Activated CD4-positive, CD25-positive, alpha-beta regulatory T cell (primary cell): ENCODE measurements around the gene SEPHS2.
"Not testable (repeated sequence)": the region's sequence is repeated elsewhere in the genome, so short reads cannot be mapped to it uniquely, and the experiment has no call there.

ENCODE experiments used
- DNase-seq, 4 experiments: peaks; one replicate each; lab custom pipeline; 2025; lab: John Stamatoyannopoulos, UW

Gene SEPHS2, protein sequence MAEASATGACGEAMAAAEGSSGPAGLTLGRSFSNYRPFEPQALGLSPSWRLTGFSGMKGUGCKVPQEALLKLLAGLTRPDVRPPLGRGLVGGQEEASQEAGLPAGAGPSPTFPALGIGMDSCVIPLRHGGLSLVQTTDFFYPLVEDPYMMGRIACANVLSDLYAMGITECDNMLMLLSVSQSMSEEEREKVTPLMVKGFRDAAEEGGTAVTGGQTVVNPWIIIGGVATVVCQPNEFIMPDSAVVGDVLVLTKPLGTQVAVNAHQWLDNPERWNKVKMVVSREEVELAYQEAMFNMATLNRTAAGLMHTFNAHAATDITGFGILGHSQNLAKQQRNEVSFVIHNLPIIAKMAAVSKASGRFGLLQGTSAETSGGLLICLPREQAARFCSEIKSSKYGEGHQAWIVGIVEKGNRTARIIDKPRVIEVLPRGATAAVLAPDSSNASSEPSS

DNA sequence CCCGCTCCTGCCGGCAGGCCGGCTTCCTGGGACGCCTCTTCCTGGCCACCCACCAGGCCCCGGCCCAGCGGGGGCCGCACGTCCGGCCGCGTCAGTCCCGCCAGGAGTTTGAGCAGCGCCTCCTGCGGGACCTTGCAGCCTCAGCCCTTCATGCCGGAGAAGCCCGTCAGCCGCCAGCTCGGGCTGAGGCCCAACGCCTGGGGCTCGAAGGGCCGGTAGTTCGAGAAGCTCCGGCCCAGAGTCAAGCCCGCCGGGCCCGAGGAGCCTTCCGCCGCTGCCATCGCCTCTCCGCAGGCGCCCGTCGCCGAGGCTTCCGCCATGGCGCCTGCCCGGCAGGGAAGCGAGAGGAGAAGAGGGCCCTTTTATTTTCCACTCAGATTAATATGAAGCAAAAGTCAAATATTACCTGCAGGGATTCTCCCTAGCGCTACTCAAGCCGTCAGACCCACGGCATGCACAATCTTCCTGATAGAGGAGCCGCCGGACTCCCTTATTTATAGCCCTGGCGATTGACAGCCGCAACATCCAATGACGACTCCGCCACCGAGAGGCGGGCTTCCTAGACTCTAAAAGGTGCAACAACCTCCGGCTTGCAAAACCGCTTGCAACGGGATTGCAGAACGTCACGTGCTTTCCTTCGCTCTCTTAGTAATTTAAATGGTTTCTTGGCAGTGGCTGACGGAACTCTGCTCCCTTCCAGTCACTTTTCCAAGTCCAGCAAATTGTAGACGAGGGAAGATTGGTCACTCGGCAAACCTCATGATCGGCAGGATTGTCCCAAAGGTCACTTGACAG lies at the start of gene SEPHS2:
Gene SEPHS2 (minus strand): TSS at position 467 of the 795 bp plus-strand sequence. CDS start 147 bp downstream, at position 320.
- DNase-seq, result peak; percentile 81 to 96 (median 84)

DNA sequence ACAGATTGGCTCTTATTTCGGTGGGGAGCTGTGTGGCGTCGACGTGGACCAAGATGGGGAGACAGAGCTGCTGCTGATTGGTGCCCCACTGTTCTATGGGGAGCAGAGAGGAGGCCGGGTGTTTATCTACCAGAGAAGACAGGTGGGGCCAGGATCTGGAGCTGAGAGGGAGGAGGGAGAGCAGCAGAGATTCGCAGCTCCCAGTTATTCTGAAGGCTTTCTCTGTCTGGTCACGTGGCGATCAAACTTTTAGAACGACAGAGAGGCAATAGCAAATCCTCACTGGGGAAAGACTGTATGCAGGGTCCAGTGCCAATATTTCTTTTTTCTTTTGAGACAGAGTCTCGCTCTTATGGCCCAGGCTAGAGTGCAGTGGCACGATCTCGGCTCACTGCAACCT lies 49.0 kb upstream of the SEPHS2 start:
- DNase-seq, result no peak

DNA sequence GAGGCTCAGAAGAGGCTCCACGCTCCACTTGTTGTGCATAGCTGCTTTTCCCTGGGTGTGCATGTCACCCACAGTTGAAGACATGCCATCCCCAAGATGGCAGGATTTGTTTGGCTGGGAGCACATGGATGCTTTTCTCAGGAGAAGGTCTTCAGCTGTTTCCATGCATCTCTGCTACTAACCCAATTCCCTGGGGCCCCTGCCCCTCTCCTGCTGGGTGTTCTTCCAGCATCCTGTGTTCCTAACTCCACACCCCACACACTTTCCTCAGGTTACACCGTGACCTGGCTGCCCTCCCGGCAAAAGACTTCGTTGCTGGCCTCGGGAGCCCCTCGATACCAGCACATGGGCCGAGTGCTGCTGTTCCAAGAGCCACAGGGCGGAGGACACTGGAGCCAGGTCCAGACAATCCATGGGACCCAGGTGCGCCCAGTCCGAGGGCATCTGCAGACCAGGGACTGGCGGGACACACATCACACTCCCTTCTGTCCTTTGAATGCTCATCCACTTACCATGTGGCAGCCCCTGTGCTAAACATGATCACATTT lies 48.3 kb upstream of the SEPHS2 start:
- no peak for DNase-seq

DNA sequence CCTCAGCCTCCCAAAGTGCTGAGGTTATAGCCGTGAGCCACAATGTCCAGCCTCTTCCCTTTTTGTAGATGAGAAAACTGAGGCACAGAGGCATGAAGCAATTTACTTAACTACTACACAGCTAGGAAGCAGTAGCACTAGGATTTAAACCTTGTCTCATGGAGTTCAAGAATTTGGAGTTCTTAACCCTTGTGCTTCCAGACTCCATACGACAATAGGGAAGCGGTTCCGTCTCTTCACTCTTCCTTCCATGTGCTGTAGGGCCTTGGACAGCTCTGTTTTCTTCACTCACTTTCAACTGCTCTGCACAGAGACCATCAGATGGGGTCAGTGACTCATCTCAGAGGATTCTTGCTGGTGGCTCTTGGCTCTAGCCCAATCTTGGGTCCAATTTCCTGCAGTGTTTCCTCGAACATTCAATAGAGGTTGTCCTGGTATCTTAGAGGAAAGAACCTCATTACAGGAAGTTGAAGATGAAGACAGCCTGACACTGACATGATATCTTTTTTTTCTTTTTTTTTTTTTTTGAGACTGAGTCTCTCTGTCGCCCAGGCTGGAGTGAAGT lies 46.2 kb upstream of the SEPHS2 start:
- no peak for DNase-seq

DNA sequence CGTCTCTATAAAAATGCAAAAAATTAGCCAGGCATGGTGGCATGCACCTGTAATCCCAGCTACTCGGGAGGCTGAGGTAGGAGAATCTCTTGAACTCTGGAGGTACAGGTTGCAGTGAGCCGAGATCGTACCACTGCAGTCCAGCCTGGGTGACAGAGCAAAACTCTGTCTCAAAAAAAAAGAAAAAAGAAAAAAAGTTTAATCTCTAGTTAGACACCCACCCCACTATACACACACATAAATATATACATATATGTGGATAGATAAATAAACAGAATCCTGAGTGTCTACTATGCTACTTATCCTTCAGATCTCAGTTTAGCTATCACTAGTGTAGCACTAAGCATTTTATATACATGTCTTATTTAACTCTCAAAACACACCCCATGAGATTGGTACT lies 45.6 kb upstream of the SEPHS2 start:
- no peak for DNase-seq

DNA sequence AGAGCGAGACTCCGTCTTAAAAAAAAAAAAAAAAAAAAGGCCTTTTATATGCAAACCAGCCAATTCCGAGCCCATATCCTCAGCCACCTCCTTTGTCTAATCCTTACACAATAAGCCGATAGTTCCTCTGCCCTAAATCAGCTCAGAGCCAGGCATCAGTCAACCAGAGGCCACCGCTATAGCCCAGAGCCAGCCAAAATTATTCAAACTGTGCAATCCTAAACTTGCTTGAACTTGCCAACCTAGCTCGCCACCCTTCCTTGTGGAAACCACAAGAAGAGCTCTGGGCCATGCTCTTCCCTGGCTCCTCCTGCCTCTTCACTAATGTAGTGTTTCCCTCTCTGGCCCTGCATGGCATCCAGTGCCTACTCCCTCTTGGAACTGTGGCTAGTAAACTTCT lies 44.5 kb upstream of the SEPHS2 start:
- no peak for DNase-seq

DNA sequence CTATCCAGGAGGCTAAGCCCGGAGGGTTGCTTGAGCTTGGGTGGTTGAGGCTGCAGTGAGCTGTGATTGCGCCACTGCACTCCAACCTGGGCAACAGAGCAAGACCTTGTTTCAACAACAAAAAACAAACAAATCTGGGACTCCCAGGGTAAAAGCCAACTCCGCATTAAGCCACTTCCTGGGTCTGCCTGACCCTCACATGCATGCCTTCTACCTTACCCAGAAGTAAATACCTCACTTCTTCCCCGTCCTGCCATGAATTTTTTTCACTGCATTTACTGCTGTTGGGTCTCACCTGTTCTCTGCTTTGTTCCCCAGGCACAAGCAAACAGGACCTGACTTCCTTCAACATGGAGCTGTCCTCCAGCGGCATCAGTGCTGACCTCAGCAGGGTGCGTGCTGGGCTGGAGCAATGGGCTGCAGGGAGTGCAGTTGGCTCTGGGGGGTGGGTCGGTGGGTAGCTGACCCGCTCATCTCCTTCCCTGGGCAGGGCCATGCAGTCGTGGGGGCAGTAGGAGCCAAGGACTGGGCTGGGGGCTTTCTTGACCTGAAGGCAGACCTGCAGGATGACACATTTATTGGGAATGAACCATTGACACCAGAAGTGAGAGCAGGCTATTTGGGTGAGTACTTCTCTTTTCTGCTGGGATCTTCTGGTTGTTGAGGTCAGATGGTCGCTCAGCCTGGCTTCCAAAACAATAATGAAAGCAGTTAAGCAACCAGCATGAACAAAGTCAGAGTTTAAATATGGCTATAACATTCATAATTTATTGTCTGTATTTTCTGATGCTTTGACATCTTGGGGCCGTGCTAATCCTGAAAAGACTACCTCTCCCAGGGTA lies 43.3 kb upstream of the SEPHS2 start:
- no peak for DNase-seq

DNA sequence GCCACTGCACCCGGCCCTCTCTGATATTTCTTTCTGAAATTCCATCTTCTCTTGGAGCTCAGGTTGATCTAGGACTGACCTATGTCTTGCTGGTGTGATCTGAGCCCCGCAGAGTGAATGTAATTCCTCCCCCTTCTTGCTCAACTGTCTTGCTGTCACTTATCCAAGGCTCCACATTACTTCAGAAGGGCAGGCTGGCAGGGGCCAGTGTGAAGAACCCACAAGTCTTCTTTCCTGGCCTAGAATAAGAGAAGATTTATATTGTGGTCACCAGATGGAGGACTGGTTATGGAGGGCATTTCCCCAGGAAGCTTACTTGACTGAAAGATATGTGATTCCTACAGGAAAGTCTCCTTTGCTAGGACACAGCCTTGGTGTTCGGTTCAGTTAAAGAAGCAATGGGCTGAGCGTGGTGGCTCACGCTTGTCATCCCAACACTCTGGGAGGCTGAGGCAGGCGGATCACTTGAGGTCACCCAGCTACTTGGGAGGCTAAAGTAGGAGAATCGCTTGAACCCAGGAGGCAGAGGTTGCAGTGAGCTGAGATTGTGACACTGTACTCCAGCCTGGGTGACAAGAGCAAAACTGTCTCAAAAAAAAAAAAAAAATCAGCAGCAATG lies 40.3 kb upstream of the SEPHS2 start:
- no peak for DNase-seq

DNA sequence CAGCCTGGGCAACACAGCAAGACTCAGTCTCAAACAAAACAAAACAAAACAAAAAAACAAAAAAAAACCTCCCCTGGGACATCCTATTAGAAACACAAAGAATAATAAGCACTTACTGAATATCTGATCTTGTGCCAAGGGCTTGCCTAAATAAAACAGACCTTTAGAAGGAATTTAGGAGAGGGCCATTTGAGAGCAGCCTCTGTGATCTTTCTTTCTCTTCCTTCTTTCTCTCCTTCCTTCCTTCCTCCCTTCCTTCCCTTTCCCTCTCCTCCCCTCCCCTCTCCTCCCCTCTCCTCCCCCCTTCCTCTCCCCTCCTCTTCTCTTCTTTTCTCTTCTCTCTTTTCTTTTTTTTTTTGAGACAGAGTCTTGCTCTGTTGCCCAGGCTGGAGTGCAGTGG lies 39.2 kb upstream of the SEPHS2 start:
- DNase-seq, result no peak

DNA sequence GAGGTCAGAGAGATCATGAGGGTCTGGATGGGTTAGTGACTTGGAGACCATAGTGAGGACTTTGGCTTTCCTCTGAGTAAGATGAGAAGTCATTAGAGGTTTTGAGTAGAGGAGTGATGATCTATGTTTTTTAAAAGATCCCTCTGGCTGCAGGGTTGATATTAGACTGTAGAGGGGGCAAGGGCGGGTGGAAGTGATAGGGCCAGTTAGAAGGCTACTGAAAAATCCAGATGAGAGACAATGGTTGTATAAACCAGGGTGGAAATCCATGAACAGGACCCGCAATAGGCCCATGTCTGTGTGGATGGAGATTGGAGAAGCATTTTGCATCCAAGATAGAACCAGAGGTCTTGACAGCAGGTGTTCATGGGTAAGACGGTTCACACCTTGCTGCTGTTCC lies 36.7 kb upstream of the SEPHS2 start:
- no peak for DNase-seq

DNA sequence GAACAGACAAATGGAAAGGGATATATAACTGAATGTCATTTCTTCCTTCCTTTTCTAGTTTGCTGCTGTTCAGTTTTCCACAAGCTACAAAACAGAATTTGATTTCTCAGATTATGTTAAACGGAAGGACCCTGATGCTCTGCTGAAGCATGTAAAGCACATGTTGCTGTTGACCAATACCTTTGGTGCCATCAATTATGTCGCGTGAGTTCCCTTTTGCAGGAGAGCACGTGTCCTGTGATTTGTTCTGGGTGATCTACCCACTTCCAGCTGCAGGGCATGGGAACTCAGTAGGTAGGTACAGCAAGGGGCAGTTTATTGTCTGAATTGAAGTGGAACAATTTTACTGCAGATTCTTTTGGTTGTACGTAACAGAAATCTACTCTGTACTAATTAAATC lies 35.7 kb upstream of the SEPHS2 start:
- no peak for DNase-seq

DNA sequence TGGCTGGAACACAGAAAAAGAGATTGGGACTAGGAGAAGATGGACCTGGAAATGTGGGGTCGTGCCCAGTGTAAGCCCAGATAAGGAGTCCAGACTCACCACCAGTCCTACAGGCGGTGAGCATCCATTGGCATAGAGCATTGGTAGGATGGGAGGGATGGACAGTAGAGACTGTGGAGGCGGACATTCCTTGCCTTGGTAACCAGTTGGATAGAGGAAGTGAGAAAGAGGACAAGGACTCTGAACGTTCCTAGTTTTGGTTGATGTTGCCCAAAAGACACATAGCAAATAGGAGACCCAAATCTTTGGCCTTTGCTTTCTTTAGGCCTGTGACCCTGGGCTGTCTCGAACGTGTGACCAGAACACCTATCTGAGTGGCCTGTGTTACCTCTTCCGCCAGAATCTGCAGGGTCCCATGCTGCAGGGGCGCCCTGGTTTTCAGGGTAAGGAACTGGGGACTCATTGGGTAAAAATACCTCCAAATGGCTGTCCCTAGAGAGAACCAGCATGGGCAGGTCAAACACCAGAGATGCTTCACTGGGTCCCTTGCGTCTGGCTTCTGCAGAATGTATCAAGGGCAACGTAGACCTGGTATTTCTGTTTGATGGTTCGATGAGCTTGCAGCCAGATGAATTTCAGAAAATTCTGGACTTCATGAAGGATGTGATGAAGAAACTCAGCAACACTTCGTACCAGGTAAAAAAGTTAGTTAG lies 33.2 kb upstream of the SEPHS2 start:
- DNase-seq, result no peak

DNA sequence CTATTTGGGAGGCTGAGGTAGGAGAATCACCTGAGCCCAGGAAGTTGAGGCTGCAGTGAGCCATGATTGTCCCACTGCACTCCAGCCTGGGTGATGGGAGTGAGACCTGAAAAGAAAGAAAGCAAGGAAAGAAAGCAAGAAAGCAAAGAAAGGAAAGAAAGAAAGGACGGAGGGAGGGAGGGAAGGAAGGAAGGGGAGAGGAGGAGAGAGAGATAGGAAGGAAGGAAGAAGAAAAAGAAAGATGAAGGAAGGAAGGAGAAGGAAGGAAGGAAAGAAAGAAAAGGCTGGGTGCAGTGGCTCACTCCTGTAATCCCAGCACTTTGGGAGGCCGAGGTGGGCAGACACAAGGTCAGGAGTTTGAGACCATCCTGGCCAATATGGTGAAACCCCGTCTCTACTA lies 32.1 kb upstream of the SEPHS2 start:
- not testable (repeated sequence) for DNase-seq

DNA sequence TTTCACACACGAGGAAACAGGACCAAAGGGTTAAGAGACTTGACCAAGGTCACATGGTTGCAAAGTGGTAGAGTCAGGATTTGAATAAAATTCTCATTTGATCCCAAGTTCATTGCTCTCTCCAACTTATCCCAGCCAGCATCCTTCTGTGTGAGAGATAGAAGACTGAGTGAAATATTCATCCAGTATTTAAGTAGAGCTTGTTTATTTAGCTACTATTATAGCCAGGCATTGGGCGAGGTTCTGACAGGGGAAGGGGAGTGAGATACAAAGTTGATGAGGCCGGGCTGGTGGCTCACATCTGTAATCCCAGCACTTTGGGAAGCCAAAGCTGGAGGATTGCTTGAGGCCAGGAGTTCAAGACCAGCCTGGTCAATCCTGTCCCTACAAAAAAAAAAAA lies 31.3 kb upstream of the SEPHS2 start:
- DNase-seq, result no peak

DNA sequence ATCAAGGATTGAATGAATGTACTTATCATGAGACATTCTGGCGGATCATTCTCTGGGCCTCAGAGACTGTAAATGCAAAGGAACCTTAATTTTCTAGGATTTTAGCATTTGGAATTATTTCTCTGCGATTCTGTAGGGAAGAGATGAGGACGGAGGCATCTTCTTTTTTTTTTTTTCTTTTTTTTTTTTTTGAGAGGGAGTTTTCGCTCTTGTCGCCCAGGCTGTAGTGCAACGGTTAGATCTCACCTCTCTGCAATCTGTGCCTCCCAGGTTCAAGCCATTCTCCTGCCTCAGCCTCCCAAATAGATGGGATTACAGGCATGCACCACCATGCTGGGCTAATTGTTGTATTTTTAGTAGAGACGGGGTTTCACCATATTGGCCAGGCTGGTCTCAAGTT lies 29.0 kb upstream of the SEPHS2 start:
- DNase-seq, result no peak

DNA sequence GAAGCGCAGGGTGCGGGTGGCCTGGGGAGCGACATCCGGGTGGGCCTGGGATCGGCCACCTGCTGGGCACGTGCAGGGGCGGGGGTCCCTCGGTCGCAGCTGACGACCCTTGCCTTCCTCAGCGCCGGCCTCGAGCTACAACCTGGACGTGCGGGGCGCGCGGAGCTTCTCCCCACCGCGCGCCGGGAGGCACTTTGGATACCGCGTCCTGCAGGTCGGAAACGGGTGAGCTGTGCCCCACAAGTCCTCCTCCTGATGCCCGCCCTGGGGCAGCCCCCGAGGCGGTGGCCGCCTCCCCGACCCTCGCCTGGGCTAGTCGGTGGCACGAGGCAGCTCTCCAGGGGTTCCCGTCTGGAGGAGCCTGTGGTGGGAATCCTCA lies 28.4 kb upstream of the SEPHS2 start:
- DNase-seq, result no peak

DNA sequence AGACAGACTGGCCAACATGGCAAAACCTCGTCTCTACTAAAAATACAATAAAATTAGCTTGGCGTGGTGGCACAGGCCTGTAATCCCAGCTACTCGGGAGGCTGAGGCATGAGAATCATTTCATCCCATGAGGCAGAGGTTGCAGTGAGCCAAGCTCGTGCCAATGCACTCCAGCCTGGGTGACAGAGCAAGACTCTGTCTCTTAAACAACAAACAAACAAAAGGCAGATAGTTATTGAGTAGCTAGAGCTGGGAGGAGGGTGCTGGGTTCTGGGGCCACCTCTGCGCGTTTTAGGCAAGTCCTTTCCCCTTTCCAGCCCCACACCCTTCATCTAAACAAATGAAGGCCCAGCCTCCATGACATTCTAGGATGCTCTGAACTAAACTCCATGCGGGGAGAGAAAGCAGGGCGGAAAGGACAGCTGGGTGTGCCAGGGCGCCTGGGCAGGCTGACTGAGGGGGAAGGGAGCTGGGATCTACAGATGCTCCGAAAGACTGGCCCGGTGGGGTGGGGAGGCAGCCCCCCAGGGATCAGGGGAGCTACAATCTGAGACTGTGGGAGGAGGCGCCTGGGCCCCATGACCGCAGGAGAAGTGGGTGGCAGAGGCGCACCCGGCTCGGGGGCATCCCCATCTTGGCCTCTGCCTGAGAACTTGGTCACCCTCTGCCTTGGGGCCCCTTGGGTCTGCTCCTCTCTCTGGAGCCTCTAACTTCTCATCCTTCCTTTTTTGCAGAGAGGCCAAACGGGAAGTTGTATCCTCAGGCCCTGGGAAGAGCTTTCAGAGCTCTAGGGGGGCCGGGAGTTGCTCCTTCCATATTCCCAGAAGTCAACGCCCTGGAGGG lies 27.8 kb upstream of the SEPHS2 start:
- peak in 3 of 4 experiments; percentile 11 to 38 (median 36) for DNase-seq

DNA sequence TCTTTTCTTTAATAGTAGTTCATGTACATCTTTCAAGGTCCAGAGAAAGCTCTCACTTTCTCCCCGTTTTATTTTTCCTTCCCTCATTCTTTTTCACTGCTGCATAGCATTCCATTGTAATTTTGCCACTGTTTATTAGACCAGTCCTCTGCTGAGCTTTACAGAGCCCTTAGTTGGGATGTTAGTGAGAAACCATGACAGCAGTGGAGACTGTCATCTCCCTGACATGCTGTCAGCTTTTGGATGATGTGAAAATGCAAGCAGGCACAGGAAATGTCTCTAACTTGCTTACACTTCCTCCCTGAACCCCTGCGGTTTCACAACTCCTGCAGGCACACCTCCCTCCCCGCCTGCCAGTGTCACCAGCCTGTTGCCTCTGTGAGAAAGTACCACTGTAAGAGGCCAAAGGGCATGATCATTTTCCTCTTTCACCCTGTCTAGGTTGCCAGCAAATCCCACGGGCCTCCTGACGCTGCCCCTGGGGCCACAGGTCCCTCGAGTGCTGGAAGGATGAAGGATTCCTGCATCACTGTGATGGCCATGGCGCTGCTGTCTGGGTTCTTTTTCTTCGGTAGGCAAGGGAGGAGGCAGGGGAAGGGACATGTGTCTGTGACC lies 26.8 kb upstream of the SEPHS2 start, which contains the start of gene ITGAL:
Gene ITGAL (plus strand): TSS at position 415 of the 615 bp plus-strand sequence. CDS start 96 bp downstream, at position 511.
- DNase-seq, result peak; percentile 33 to 69 (median 59)

DNA sequence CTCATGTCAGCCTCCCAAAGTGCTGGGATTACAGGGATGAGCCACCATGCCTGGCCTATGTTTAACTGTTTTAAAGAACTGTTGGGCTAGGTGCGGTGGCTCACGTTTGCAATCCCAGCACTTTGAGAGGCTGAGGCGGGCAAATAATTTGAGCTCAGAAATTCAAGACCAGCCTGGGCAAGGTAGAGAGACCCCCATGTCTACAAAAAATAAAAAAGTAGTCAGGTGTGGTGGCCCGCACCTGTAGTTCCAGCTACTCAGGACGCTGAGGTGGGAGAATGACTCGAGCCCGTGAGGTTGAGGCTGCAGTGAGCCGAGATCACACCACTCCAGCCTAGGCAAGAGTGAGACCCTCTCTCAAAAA lies 24.9 kb upstream of the SEPHS2 start:
- DNase-seq, result no peak
